ENCODE measurements around the gene HACE1. TPM values are rescaled to one million over a fixed set of nuclear protein-coding genes. Genes with fewer than 3 reads are reported as not detected.

The HACE1 gene
- total RNA-seq, 1 experiment from 2014 or later: 13.0 TPM

Other genes with a start within 250 kb of the HACE1 start
- gene LIN28B, start 97.2 kb upstream of the HACE1 start, total RNA-seq (2021; ENCODE audit: unreplicated experiment): 5.8 TPM